ENCODE results near the gene IGSF21.

Gene IGSF21

GRCh38 chr1:18323259-18323658 is 215.7 kb downstream of the IGSF21 start:
- TF ChIP-seq ZFP3 (CRISPR knock-in tag; IDR thresholded peaks at IDR 0.05) (no peak), ZC3H10 (CRISPR knock-in tag; IDR thresholded peaks at IDR 0.05) (no peak), SNAI2 (CRISPR knock-in tag; IDR thresholded peaks at IDR 0.05) (no peak), ZNF565 (CRISPR knock-in tag; conservative IDR thresholded peaks at IDR 0.05; ENCODE audit: low read depth) (no peak), CSDC2 (CRISPR knock-in tag; IDR thresholded peaks at IDR 0.05) (no peak), ZNF70 (CRISPR knock-in tag; IDR thresholded peaks at IDR 0.05) (no peak), RARB (CRISPR knock-in tag; IDR thresholded peaks at IDR 0.05) (no peak), PATZ1 (CRISPR knock-in tag; IDR thresholded peaks at IDR 0.05; ENCODE audit: borderline replicate concordance) (no peak), OSR1 (CRISPR knock-in tag; IDR thresholded peaks at IDR 0.05) (no peak), TSHZ2 (CRISPR knock-in tag; IDR thresholded peaks at IDR 0.05) (no peak)
- ATAC-seq = no peak

- TF ChIP-seq ZNF565 (CRISPR knock-in tag; conservative IDR thresholded peaks at IDR 0.05; ENCODE audit: low read depth) (no peak), ZFP3 (CRISPR knock-in tag; IDR thresholded peaks at IDR 0.05) (no peak), TSHZ2 (CRISPR knock-in tag; IDR thresholded peaks at IDR 0.05) (no peak), ZC3H10 (CRISPR knock-in tag; IDR thresholded peaks at IDR 0.05) (no peak), PPARA (CRISPR knock-in tag; IDR thresholded peaks at IDR 0.05; ENCODE audit: borderline replicate concordance) (no peak), ZNF8 (CRISPR knock-in tag; IDR thresholded peaks at IDR 0.05) (no peak), ZFP30 (CRISPR knock-in tag; IDR thresholded peaks at IDR 0.05) (no peak), RARB (CRISPR knock-in tag; IDR thresholded peaks at IDR 0.05) (no peak), CSRNP3 (CRISPR knock-in tag; IDR thresholded peaks at IDR 0.05) (no peak), SNAI2 (CRISPR knock-in tag; IDR thresholded peaks at IDR 0.05) (no peak), CSDC2 (CRISPR knock-in tag; IDR thresholded peaks at IDR 0.05) (no peak), GLIS3 (CRISPR knock-in tag; IDR thresholded peaks at IDR 0.05) (no peak), OSR1 (CRISPR knock-in tag; IDR thresholded peaks at IDR 0.05) (no peak), ARNTL (CRISPR knock-in tag; IDR thresholded peaks at IDR 0.05; ENCODE audit: borderline replicate concordance, low read depth) (no peak), TOX (CRISPR knock-in tag; IDR thresholded peaks at IDR 0.05; ENCODE audit: borderline replicate concordance) (no peak), CREB5 (CRISPR knock-in tag; IDR thresholded peaks at IDR 0.05; ENCODE audit: low read depth) (no peak)
- no peak for ATAC-seq
Measured at GRCh38 chr1:18324246-18324645, 216.6 kb downstream of the IGSF21 start.

GRCh38 chr1:18325136-18325535 is 217.5 kb downstream of the IGSF21 start:
- no peak for ATAC-seq
- TF ChIP-seq POU6F1 (CRISPR knock-in tag; IDR thresholded peaks at IDR 0.05; ENCODE audit: borderline replicate concordance, low read depth) (no peak), TSHZ2 (CRISPR knock-in tag; IDR thresholded peaks at IDR 0.05) (no peak), PATZ1 (CRISPR knock-in tag; IDR thresholded peaks at IDR 0.05; ENCODE audit: borderline replicate concordance) (no peak), TCF4 (CRISPR knock-in tag; IDR thresholded peaks at IDR 0.05; ENCODE audit: borderline replicate concordance) (no peak), SNAI2 (CRISPR knock-in tag; IDR thresholded peaks at IDR 0.05) (no peak)

Measured in SK-N-SH treated with all-trans-retinoic acid at 6 μM for 48 hours (cell line).